HG03460 (cell line): ENCODE measurements around the gene PDE4B.

Experiments used
- ATAC-seq: cut with Tn5 transposase; IDR thresholded peaks from one replicate; pipeline ENCODE4 v1.9.1; 2021; ENCODE audit not compliant: unreplicated experiment

Gene PDE4B

GRCh38 chr1:66253330-66253921, 460.7 kb downstream of the PDE4B start:
- peak; percentile 76 for ATAC-seq

GRCh38 chr1:66254785-66255184, 462.1 kb downstream of the PDE4B start:
- ATAC-seq = no peak

- no peak for ATAC-seq
These were observed 464.2 kb downstream of the PDE4B start for GRCh38 chr1:66256629-66257572.

GRCh38 chr1:66258404-66259105, 465.9 kb downstream of the PDE4B start:
- peak; percentile 68 for ATAC-seq

- no peak for ATAC-seq
These were observed 468.7 kb downstream of the PDE4B start for GRCh38 chr1:66261364-66261763.

GRCh38 chr1:66262208-66262963, 469.7 kb downstream of the PDE4B start:
- no peak for ATAC-seq

GRCh38 chr1:66265268-66265667, 472.6 kb downstream of the PDE4B start:
- ATAC-seq = no peak

- ATAC-seq = no peak
These were observed 473.1 kb downstream of the PDE4B start for GRCh38 chr1:66265796-66266195.

GRCh38 chr1:66266350-66266749, 473.7 kb downstream of the PDE4B start:
- ATAC-seq = no peak

GRCh38 chr1:66266756-66267155, 474.1 kb downstream of the PDE4B start:
- ATAC-seq = no peak

- no peak for ATAC-seq
These were observed 474.7 kb downstream of the PDE4B start for GRCh38 chr1:66267201-66267940.

- ATAC-seq = no peak
These were observed 476.5 kb downstream of the PDE4B start for GRCh38 chr1:66269222-66269621.

GRCh38 chr1:66270119-66270812, 477.6 kb downstream of the PDE4B start:
- ATAC-seq = no peak

- ATAC-seq = no peak
These were observed 478.7 kb downstream of the PDE4B start for GRCh38 chr1:66271216-66271903.

- ATAC-seq = no peak
These were observed 479.2 kb downstream of the PDE4B start for GRCh38 chr1:66271904-66272254.

GRCh38 chr1:66273656-66274055, 481.0 kb downstream of the PDE4B start:
- ATAC-seq = no peak

GRCh38 chr1:66274634-66275033, 481.9 kb downstream of the PDE4B start:
- ATAC-seq = peak; percentile 36

GRCh38 chr1:66275083-66275482, 482.4 kb downstream of the PDE4B start:
- no peak for ATAC-seq

- no peak for ATAC-seq
These were observed 482.9 kb downstream of the PDE4B start for GRCh38 chr1:66275601-66276023.
